ENCODE measurements around the gene TIMM9.
"Not testable (repeated sequence)": the region's sequence is repeated elsewhere in the genome, so short reads cannot be mapped to it uniquely, and the experiment has no call there.

The TIMM9 gene

GRCh38 chr14:58439476-58439875, 12.1 kb upstream of the TIMM9 start:
- Histone ChIP-seq H3K4me3 (ENCODE audit: low read depth, low read length) (no peak overlapping the region), H3K36me3 (peaks cover 31% of the 10 kb centered on the region), H3K27me3 (ENCODE audit: insufficient read depth, low read depth, severe bottlenecking) (no peaks in the 10 kb centered on the region), H3K9me3 (ENCODE audit: severe bottlenecking) (no peaks in the 10 kb centered on the region), H3K27ac (no peak overlapping the region)
- no peak for TF ChIP-seq CTCF (IDR thresholded peaks at IDR 0.05; ENCODE audit: low read depth, low read length)
- no peak for DNase-seq

- DNase-seq: no peak
- H3K36me3 ChIP-seq: peaks cover 35% of the 10 kb centered on the region
- no peaks in the 10 kb centered on the region for H3K27me3 ChIP-seq (ENCODE audit: insufficient read depth, low read depth, severe bottlenecking)
- H3K9me3 ChIP-seq (ENCODE audit: severe bottlenecking): no peaks in the 10 kb centered on the region
- no peak overlapping the region for H3K4me3 ChIP-seq (ENCODE audit: low read depth, low read length)
- no peak for TF ChIP-seq CTCF (IDR thresholded peaks at IDR 0.05; ENCODE audit: low read depth, low read length)
- no peak overlapping the region for H3K27ac ChIP-seq
Observed at GRCh38 chr14:58430156-58430555, 2.8 kb upstream of the TIMM9 start.

GRCh38 chr14:58428118-58428683, 870 bp upstream of the TIMM9 start:
- DNase-seq: no peak

GRCh38 chr14:58426670-58427280, 556 bp downstream of the TIMM9 start:
- Histone ChIP-seq H3K27me3 (ENCODE audit: insufficient read depth, low read depth, severe bottlenecking) (no peaks in the 10 kb centered on the region), H3K36me3 (peaks cover 34% of the 10 kb centered on the region), H3K27ac (peak overlapping the region; percentile 99), H3K9me3 (ENCODE audit: severe bottlenecking) (no peaks in the 10 kb centered on the region), H3K4me3 (ENCODE audit: low read depth, low read length) (peak overlapping the region; percentile 85)
- no peak for TF ChIP-seq CTCF (IDR thresholded peaks at IDR 0.05; ENCODE audit: low read depth, low read length)
- peak; percentile 91 for DNase-seq

More at GRCh38 chr14:58428118-58428683, 870 bp upstream of the TIMM9 start:
- TF ChIP-seq CTCF (IDR thresholded peaks at IDR 0.05; ENCODE audit: low read depth, low read length): no peak
- H3K4me3 ChIP-seq (ENCODE audit: low read depth, low read length): peak overlapping the region; percentile 85
- H3K27me3 ChIP-seq (ENCODE audit: insufficient read depth, low read depth, severe bottlenecking): no peaks in the 10 kb centered on the region
- H3K27ac ChIP-seq: peak overlapping the region; percentile 99
- peaks cover 33% of the 10 kb centered on the region for H3K36me3 ChIP-seq
- no peaks in the 10 kb centered on the region for H3K9me3 ChIP-seq (ENCODE audit: severe bottlenecking)

- H3K27ac ChIP-seq; H3K9me3 ChIP-seq (ENCODE audit: severe bottlenecking); DNase-seq; H3K27me3 ChIP-seq (ENCODE audit: insufficient read depth, low read depth, severe bottlenecking); H3K4me3 ChIP-seq (ENCODE audit: low read depth, low read length): not testable (repeated sequence)
- peaks cover 71% of the 10 kb centered on the region for H3K36me3 ChIP-seq
Observed at GRCh38 chr14:58416934-58417333, 10.4 kb downstream of the TIMM9 start.

GRCh38 chr14:58415636-58416547, 11.4 kb downstream of the TIMM9 start:
- H3K4me3 ChIP-seq (ENCODE audit: low read depth, low read length): no peak overlapping the region
- H3K27ac ChIP-seq: no peak overlapping the region
- no peaks in the 10 kb centered on the region for H3K9me3 ChIP-seq (ENCODE audit: severe bottlenecking)
- no peak for TF ChIP-seq CTCF (IDR thresholded peaks at IDR 0.05; ENCODE audit: low read depth, low read length)
- DNase-seq: no peak
- peaks cover 69% of the 10 kb centered on the region for H3K36me3 ChIP-seq
- no peaks in the 10 kb centered on the region for H3K27me3 ChIP-seq (ENCODE audit: insufficient read depth, low read depth, severe bottlenecking)

Measured in WERI-Rb-1 (cell line).